ENCODE measurements around the gene ZNRF4.

- TF ChIP-seq, protein P1, sequence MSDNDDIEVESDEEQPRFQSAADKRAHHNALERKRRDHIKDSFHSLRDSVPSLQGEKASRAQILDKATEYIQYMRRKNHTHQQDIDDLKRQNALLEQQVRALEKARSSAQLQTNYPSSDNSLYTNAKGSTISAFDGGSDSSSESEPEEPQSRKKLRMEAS (IDR thresholded peaks at IDR 0.05): no peak
- TF ChIP-seq KDM1A (IDR thresholded peaks at IDR 0.05; ENCODE audit: borderline replicate concordance, low read length) (no peak), POLR2AphosphoS5 (IDR thresholded peaks at IDR 0.05; ENCODE audit: low read depth, low read length) (no peak), SP1 (IDR thresholded peaks at IDR 0.05; ENCODE audit: low read depth, low read length) (no peak), TAF1 (IDR thresholded peaks at IDR 0.05; ENCODE audit: low read depth, low read length) (no peak), RBBP5 (IDR thresholded peaks at IDR 0.05; ENCODE audit: borderline replicate concordance, low read depth, low read length) (no peak), EZH2 (IDR thresholded peaks at IDR 0.05; ENCODE audit: low read depth, low read length, severe bottlenecking) (no peak), YY1 (IDR thresholded peaks at IDR 0.05; ENCODE audit: low read depth, low read length) (no peak), HDAC6 (IDR thresholded peaks at IDR 0.05; ENCODE audit: low read depth, low read length) (no peak), GABPA (IDR thresholded peaks at IDR 0.05; ENCODE audit: borderline replicate concordance, insufficient read depth, low read length) (no peak), SIN3A (conservative IDR thresholded peaks at IDR 0.05 in 1 of 2, IDR thresholded peaks at IDR 0.05 in 1 of 2; ENCODE audit: low read depth in 1 of 2, low read length in 2 of 2) (no peak)
- TF ChIP-seq, protein P2, sequence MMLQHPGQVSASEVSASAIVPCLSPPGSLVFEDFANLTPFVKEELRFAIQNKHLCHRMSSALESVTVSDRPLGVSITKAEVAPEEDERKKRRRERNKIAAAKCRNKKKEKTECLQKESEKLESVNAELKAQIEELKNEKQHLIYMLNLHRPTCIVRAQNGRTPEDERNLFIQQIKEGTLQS (IDR thresholded peaks at IDR 0.05; ENCODE audit: insufficient read depth, low read depth, low read length): no peak
These were observed 20.1 kb upstream of the ZNRF4 start for GRCh38 chr19:5434970-5435641.
